ENCODE data around the gene SPP2. TPM values are rescaled to one million over a fixed set of nuclear protein-coding genes. Genes with fewer than 3 reads are reported as not detected.

Gene SPP2
- total and polyA plus RNA-seq, 2 of the 8 experiments (the other 6 are each of a cell fraction or from before 2014, with no cell fraction given), result not detected

DNA sequence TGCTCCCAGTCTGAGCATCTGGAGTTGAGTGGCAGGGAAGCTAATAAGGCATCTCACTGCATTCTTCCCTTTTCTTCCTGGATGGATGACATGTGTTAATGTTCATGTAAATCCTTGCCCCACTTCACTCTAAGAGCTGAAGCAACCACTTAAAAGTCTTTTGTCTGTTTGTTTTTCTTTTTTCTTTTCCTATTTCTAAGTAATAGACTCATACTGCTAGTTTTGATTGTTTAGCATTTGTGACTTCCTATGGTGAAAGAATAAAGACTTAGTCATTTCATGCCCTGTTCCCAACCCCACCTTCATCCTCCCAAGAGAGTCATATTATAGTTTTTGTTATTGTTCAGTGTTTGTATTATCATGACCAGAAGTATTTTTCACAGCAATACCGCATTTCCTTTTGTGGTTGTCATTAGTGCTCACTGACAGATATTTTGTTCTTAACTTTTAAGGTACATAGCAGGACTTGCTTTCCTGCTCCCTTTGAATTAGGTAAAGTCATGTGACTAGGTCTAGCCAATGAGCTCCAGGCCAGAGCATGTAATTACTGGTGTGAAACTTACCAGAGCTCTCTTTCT is 18.1 kb upstream of the SPP2 start:
- no peak overlapping the region for H2AK5ac ChIP-seq (ENCODE audit: low read depth, low read length)
- no peak overlapping the region for H3K4me2 ChIP-seq (ENCODE audit: insufficient read depth in 1 of 2, low read depth in 2 of 2, low read length in 2 of 2)
- no peaks in the 10 kb centered on the region for H3K79me1 ChIP-seq (ENCODE audit: low read depth, low read length)
- H4K8ac ChIP-seq (ENCODE audit: extremely low read depth, insufficient read depth, low read length), result no peak overlapping the region
- no peaks in the 10 kb centered on the region for H3K9me3 ChIP-seq (ENCODE audit: insufficient read depth in 2 of 2, low read depth in 1 of 2, low read length in 1 of 2)
- DNase-seq (ENCODE audit: low read depth in 1 of 2, low spot score in 2 of 2) (no peak), FAIRE-seq (no peak)
- H3K27me3 ChIP-seq (replicated peaks in 1 of 4; ENCODE audit: control insufficient read depth in 3 of 4, extremely low read depth in 1 of 4, insufficient read depth in 3 of 4, low read length in 3 of 4), result no peaks in the 10 kb centered on the region
- H3K18ac ChIP-seq (ENCODE audit: extremely low read depth, low read length), result no peak overlapping the region
- H3K14ac ChIP-seq (ENCODE audit: insufficient read length), result no peak overlapping the region
- H3K36me3 ChIP-seq (ENCODE audit: control insufficient read depth in 2 of 4, insufficient read depth in 4 of 4, low read length in 3 of 4), result no peaks in the 10 kb centered on the region
- ChIA-PET POLR2A (ENCODE audit: partially characterized antibody) (no interaction called here), CTCF (ENCODE audit: partially characterized antibody) (interaction anchor here (0.6 kb wide), 1 partner anchor 850 kb away, joined by 3 read pairs; no protein-coding TSS in a partner anchor)
- H2BK120ac ChIP-seq (replicated peaks; ENCODE audit: low read depth, low read length), result no peak overlapping the region
- no peaks in the 10 kb centered on the region for H3K4me1 ChIP-seq (replicated peaks in 1 of 4; ENCODE audit: control insufficient read depth in 3 of 4, insufficient read depth in 4 of 4, low read length in 3 of 4)
- no peak overlapping the region for H4K5ac ChIP-seq (ENCODE audit: insufficient read length, low read depth, low read length)
- H2BK20ac ChIP-seq (ENCODE audit: low read length), result no peak overlapping the region
- no peak overlapping the region for H3K4ac ChIP-seq (replicated peaks; ENCODE audit: insufficient read length, low read depth, low read length)
- H4K91ac ChIP-seq (replicated peaks; ENCODE audit: insufficient read length, low read length), result no peak overlapping the region
- H2BK5ac ChIP-seq (ENCODE audit: low read depth, low read length), result no peak overlapping the region
- H3K23me2 ChIP-seq (ENCODE audit: low read depth, low read length), result no peaks in the 10 kb centered on the region
- H4K20me1 ChIP-seq (replicated peaks in 1 of 2; ENCODE audit: control insufficient read depth in 1 of 2, insufficient read depth in 2 of 2, low read length in 2 of 2), result no peaks in the 10 kb centered on the region
- H2AFZ ChIP-seq (ENCODE audit: low read length), result no peak overlapping the region
- TF ChIP-seq BCL11A (IDR thresholded peaks at IDR 0.05; ENCODE audit: low read depth in 2 of 2, low read length in 2 of 2) (no peak), JUND (IDR thresholded peaks at IDR 0.05; ENCODE audit: low read length) (no peak), RFX5 (IDR thresholded peaks at IDR 0.05; ENCODE audit: borderline replicate concordance, low read depth, low read length) (no peak), POU5F1 (IDR thresholded peaks at IDR 0.05; ENCODE audit: low read depth, low read length) (no peak), SP4 (IDR thresholded peaks at IDR 0.05; ENCODE audit: low read length) (no peak), FOSL1 (IDR thresholded peaks at IDR 0.05; ENCODE audit: insufficient read depth, low read depth, low read length) (no peak), CBX8 (IDR thresholded peaks at IDR 0.05; ENCODE audit: borderline replicate concordance, low read depth, low read length) (no peak), SRF (IDR thresholded peaks at IDR 0.05; ENCODE audit: low read depth, low read length) (no peak)
- TF ChIP-seq, protein P1, sequence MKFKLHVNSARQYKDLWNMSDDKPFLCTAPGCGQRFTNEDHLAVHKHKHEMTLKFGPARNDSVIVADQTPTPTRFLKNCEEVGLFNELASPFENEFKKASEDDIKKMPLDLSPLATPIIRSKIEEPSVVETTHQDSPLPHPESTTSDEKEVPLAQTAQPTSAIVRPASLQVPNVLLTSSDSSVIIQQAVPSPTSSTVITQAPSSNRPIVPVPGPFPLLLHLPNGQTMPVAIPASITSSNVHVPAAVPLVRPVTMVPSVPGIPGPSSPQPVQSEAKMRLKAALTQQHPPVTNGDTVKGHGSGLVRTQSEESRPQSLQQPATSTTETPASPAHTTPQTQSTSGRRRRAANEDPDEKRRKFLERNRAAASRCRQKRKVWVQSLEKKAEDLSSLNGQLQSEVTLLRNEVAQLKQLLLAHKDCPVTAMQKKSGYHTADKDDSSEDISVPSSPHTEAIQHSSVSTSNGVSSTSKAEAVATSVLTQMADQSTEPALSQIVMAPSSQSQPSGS (IDR thresholded peaks at IDR 0.05; ENCODE audit: low read length), result no peak
- no peak overlapping the region for H2BK12ac ChIP-seq (ENCODE audit: low read depth, low read length)
- H3K27ac ChIP-seq (ENCODE audit: low read depth, low read length), result no peak overlapping the region
- no peaks in the 10 kb centered on the region for H3K79me2 ChIP-seq (ENCODE audit: control insufficient read depth in 1 of 2, insufficient read depth in 2 of 2, low read length in 2 of 2)
- H2BK15ac ChIP-seq (ENCODE audit: low read length), result no peak overlapping the region
- WGBS, 2 experiments (ENCODE audit: extremely low coverage in 1 of 2, insufficient coverage in 1 of 2, insufficient read length in 1 of 2, insufficient replicate concordance in 2 of 2, low coverage in 1 of 2, low lambda C conversion rate in 2 of 2, missing lambda C conversion rate in 1 of 2), result 96% methylated on average over 1 of the region's 1 CpG; no CpG with 5 or more reads in 1 of the 2 experiments
- H3K4me3 ChIP-seq (ENCODE audit: extremely low read depth in 1 of 4, insufficient read depth in 2 of 4, low read depth in 3 of 4, low read length in 4 of 4), result no peak overlapping the region
- H3K9ac ChIP-seq (replicated peaks in 1 of 4; ENCODE audit: extremely low read depth in 1 of 4, low read depth in 3 of 4, low read length in 3 of 4), result no peak overlapping the region
- H3K56ac ChIP-seq (replicated peaks; ENCODE audit: insufficient read length, low read depth, low read length), result no peak overlapping the region
- no peak overlapping the region for H3K23ac ChIP-seq (ENCODE audit: insufficient read length)

Data from H1 (cell line).